ENCODE measurements around the gene CRKL. TPM values are rescaled to one million over a fixed set of nuclear protein-coding genes. Genes with fewer than 3 reads are reported as not detected.

Gene CRKL
- total and polyA plus RNA-seq, 8 donors, result 9.1 to 29.4 (median 18.3) TPM

DNA sequence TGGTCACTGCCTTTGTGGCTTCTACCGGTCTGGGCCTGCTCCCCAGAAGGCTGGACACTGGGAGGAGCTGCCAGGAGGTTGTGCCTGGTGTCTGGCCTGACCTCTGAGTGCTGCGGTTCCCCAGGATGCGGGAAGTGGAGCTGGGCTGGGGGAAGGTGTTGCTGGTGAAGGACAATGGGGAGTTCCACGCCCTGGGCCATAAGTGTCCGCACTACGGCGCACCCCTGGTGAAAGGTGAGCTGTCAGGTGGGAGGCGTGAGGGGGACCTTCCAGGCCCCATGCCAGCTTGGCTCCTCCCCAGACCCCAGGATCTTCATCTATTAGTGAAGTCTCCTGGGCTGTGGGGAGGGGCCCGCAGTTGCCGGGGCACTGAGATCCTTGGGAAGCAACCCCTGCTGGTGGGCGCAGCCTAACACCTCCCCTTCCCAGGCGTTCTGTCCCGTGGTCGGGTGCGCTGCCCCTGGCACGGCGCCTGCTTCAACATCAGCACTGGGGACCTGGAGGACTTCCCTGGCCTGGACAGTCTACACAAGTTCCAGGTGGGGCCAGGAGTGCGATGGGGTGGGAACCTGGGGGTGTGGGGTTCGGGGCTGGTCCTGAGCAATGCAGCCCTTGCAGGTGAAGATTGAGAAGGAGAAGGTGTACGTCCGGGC, 56.6 kb downstream of the CRKL start:
- Histone ChIP-seq H3K36me3 (no peaks in the 10 kb centered on the region), H3K27ac (no peak overlapping the region), H3K4me3 (no peak overlapping the region), H3K9me3 (no peaks in the 10 kb centered on the region), H3K27me3 (no peaks in the 10 kb centered on the region), H3K4me1 (no peaks in the 10 kb centered on the region)
- intact Hi-C loops (cut with DNase I), result loop anchor here in 1 of 3 donors (10.0 kb wide), 1 partner anchor 209 kb away; no protein-coding TSS in a partner anchor
- WGBS, 2 donors, result 51 to 53% methylated on average over 20 to 21 of the region's 21 CpGs
- TF ChIP-seq, protein P1, sequence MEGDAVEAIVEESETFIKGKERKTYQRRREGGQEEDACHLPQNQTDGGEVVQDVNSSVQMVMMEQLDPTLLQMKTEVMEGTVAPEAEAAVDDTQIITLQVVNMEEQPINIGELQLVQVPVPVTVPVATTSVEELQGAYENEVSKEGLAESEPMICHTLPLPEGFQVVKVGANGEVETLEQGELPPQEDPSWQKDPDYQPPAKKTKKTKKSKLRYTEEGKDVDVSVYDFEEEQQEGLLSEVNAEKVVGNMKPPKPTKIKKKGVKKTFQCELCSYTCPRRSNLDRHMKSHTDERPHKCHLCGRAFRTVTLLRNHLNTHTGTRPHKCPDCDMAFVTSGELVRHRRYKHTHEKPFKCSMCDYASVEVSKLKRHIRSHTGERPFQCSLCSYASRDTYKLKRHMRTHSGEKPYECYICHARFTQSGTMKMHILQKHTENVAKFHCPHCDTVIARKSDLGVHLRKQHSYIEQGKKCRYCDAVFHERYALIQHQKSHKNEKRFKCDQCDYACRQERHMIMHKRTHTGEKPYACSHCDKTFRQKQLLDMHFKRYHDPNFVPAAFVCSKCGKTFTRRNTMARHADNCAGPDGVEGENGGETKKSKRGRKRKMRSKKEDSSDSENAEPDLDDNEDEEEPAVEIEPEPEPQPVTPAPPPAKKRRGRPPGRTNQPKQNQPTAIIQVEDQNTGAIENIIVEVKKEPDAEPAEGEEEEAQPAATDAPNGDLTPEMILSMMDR (IDR thresholded peaks at IDR 0.05), result no peak
- DNase-seq, result no peak
- no peak for FAIRE-seq
- no peak for ATAC-seq

DNA sequence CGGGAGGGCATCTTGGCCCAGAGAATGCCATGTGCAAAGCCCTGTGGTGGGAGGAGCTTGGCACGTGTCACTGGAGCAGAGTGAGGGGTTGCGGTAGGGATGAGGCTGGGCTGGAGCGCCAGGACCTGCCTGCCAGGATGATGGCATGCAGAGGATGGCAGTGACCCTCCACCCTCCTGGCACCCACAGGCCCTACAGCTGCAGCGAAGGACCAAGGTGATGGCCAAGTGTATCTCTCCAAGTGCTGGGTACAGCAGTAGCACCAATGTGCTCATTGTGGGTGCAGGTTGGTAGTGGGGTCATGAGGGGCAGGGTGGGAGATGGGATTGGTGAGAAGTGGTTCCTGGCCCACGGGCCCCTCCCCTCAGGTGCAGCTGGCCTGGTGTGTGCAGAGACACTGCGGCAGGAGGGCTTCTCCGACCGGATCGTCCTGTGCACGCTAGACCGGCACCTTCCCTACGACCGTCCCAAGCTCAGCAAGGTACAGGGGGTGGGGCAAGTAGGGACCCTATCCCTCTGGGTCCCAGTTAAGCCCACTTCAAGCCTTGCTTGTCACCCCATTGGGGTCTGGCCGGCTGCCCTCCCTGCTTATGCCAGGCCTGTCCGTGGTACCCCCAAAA, 57.2 kb downstream of the CRKL start:
- Histone ChIP-seq H3K27ac (no peak overlapping the region), H3K4me3 (no peak overlapping the region), H3K27me3 (no peaks in the 10 kb centered on the region), H3K4me1 (no peaks in the 10 kb centered on the region), H3K36me3 (no peaks in the 10 kb centered on the region), H3K9me3 (no peaks in the 10 kb centered on the region)
- FAIRE-seq (no peak), DNase-seq (no peak), ATAC-seq (no peak)
- 59 to 68% methylated on average over 16 of the region's 16 CpGs for WGBS, 2 donors
- intact Hi-C loops (cut with DNase I), result loop anchor here in 1 of 3 donors (10.0 kb wide), 1 partner anchor 210 kb away; no protein-coding TSS in a partner anchor
- TF ChIP-seq, protein P1 (IDR thresholded peaks at IDR 0.05), result no peak

DNA sequence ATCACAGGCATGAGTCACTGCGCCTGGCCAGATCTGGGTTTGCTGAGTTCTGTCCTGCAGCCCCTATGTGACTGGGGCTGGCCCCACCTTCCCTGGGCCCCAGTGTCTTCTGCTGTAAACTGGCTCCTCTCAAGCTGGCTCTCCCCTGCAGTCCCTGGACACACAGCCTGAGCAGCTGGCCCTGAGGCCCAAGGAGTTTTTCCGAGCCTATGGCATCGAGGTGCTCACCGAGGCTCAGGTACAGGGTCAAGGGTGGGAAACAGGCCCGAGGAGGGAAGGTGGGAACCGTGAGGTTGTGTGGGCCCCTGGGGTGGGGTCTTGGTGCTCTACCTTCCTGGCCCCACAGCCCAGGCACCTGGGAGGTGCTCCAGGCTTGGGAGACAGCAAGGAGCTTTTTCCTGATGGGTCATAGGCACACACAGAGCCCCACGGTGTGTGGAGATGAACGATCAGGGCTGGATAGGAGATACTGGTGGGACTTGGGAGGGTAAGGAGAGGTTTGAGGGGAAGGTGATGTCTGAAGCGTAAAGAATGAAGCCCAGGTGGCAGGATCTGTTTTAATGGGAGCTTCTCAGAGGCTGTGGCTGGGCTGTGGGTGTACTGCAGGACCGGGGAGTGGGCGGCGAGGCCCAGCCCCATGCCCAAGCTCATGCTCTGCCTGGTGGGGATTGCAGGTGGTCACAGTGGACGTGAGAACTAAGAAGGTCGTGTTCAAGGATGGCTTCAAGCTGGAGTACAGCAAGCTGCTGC, 58.5 kb downstream of the CRKL start:
- Histone ChIP-seq H3K27ac (no peak overlapping the region), H3K4me3 (no peak overlapping the region), H3K9me3 (no peaks in the 10 kb centered on the region), H3K27me3 (no peaks in the 10 kb centered on the region), H3K36me3 (no peaks in the 10 kb centered on the region), H3K4me1 (peaks cover 0 to 8% (median 3%) of the 10 kb centered on the region in 3 donors)
- FAIRE-seq (no peak), DNase-seq (no peak), ATAC-seq (no peak)
- WGBS, 2 donors, result 65 to 75% methylated on average over 14 of the region's 14 CpGs
- intact Hi-C loops (cut with DNase I), result loop anchor here in 1 of 3 donors (10.0 kb wide), 1 partner anchor 211 kb away; no protein-coding TSS in a partner anchor
- TF ChIP-seq, protein P1 (IDR thresholded peaks at IDR 0.05), result no peak

DNA sequence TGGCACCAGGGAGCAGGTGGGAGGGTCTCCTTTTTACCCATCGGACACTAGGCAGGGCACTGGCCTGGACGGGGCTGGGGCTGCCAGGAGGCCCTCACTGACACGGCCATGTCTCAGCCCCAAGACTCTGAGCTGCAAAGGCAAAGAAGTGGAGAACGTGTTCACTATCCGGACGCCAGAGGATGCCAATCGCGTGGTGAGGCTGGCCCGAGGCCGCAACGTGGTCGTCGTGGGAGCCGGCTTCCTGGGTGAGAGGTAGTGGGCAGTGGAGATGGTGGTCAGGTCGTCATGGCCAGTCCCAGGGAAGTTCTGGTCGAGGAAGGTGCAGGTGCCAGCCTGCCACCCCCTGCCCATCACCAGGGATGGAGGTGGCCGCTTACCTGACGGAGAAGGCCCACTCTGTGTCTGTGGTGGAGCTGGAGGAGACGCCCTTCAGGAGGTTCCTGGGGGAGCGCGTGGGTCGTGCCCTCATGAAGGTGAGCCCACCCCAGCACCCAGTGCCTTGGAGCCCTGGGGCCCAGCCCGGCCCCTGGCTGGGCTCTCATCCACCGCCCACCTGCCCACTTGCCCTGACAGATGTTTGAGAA, 59.2 kb downstream of the CRKL start:
- FAIRE-seq (no peak), DNase-seq (no peak), ATAC-seq (no peak)
- Histone ChIP-seq H3K9me3 (no peaks in the 10 kb centered on the region), H3K4me3 (no peak overlapping the region), H3K27ac (no peak overlapping the region), H3K4me1 (peaks cover 3 to 14% (median 4%) of the 10 kb centered on the region in 3 donors), H3K27me3 (no peaks in the 10 kb centered on the region), H3K36me3 (no peaks in the 10 kb centered on the region)
- intact Hi-C loops (cut with DNase I), result loop anchor here in 1 of 3 donors (10.0 kb wide), 1 partner anchor 212 kb away; no protein-coding TSS in a partner anchor
- 68 to 75% methylated on average over 24 of the region's 24 CpGs for WGBS, 2 donors
- TF ChIP-seq, protein P1 (IDR thresholded peaks at IDR 0.05), result no peak
